WERI-Rb-1 (cell line): ENCODE results near the gene OXSR1.
"Not testable (repeated sequence)": the region's sequence is repeated elsewhere in the genome, so short reads cannot be mapped to it uniquely, and the experiment has no call there.

Experiments used
- DNase-seq: peaks from one replicate; pipeline ENCODE4 v3.0.0-alpha.2; 2020
- H3K27ac ChIP-seq: fragments of 250-450 bp; sonication (Bioruptor Pico); 2 replicates; pipeline ENCODE4 v1.5.1; 2020; ENCODE audit warnings: mild to moderate bottlenecking, moderate library complexity
- H3K27me3 ChIP-seq: fragments of 250-450 bp; sonication (Bioruptor Pico); 2 replicates; pipeline ENCODE4 v1.5.1; 2021; ENCODE audit warnings: mild to moderate bottlenecking, low read depth, moderate library complexity; ENCODE audit not compliant: insufficient read depth, severe bottlenecking
- H3K36me3 ChIP-seq: fragments of 250-450 bp; sonication (Bioruptor Pico); 2 replicates; pipeline ENCODE4 v1.5.1; 2020; ENCODE audit warnings: mild to moderate bottlenecking, moderate library complexity
- H3K4me3 ChIP-seq: 2 replicates; pipeline ENCODE4 v1.5.1; 2011; ENCODE audit warnings: low read depth, mild to moderate bottlenecking, control low read depth, low read length
- H3K9me3 ChIP-seq: fragments of 250-450 bp; sonication (Bioruptor Pico); 2 replicates; pipeline ENCODE4 v1.5.1; 2021; ENCODE audit warnings: mild to moderate bottlenecking, moderate library complexity; ENCODE audit not compliant: severe bottlenecking
- CTCF ChIP-seq: IDR thresholded peaks from 2 replicates; pipeline ENCODE4 v1.5.1; 2011; ENCODE audit warnings: low read depth, mild to moderate bottlenecking, control low read depth, inconsistent platforms, low read length

OXSR1 gene

GRCh38 chr3:38229036-38229435, 63.7 kb downstream of the OXSR1 start:
- peaks cover 24% of the 10 kb centered on the region for H3K36me3 ChIP-seq

GRCh38 chr3:38232701-38233100, 67.4 kb downstream of the OXSR1 start:
- peaks cover 13% of the 10 kb centered on the region for H3K36me3 ChIP-seq
- DNase-seq: no peak
- H3K9me3 ChIP-seq: no peaks in the 10 kb centered on the region
- TF ChIP-seq CTCF: no peak
- no peaks in the 10 kb centered on the region for H3K27me3 ChIP-seq
- H3K4me3 ChIP-seq: no peak overlapping the region
- no peak overlapping the region for H3K27ac ChIP-seq

More at GRCh38 chr3:38229036-38229435, 63.7 kb downstream of the OXSR1 start:
- no peaks in the 10 kb centered on the region for H3K27me3 ChIP-seq
- no peaks in the 10 kb centered on the region for H3K9me3 ChIP-seq
- TF ChIP-seq CTCF: no peak
- no peak overlapping the region for H3K27ac ChIP-seq
- no peak for DNase-seq
- H3K4me3 ChIP-seq: no peak overlapping the region

GRCh38 chr3:38235466-38235865, 70.1 kb downstream of the OXSR1 start:
- H3K27me3 ChIP-seq: no peaks in the 10 kb centered on the region
- peaks cover 8% of the 10 kb centered on the region for H3K36me3 ChIP-seq
- H3K9me3 ChIP-seq: no peaks in the 10 kb centered on the region
- no peak overlapping the region for H3K27ac ChIP-seq
- no peak for TF ChIP-seq CTCF
- no peak for DNase-seq
- H3K4me3 ChIP-seq: no peak overlapping the region

- Histone ChIP-seq H3K4me3 (no peak overlapping the region), H3K27ac (no peak overlapping the region), H3K27me3 (no peaks in the 10 kb centered on the region), H3K36me3 (peaks cover 3% of the 10 kb centered on the region; the same call in 1 of the 2 replicates), H3K9me3 (no peaks in the 10 kb centered on the region)
- no peak for TF ChIP-seq CTCF
- DNase-seq: no peak
Measured at GRCh38 chr3:38238416-38239008, 73.2 kb downstream of the OXSR1 start.

- H3K27me3 ChIP-seq, H3K27ac ChIP-seq, H3K9me3 ChIP-seq, DNase-seq, H3K36me3 ChIP-seq, H3K4me3 ChIP-seq: not testable (repeated sequence)
Measured at GRCh38 chr3:38242812-38243211, 77.5 kb downstream of the OXSR1 start.

GRCh38 chr3:38245930-38246329, 80.6 kb downstream of the OXSR1 start:
- Histone ChIP-seq H3K27me3 (no peaks in the 10 kb centered on the region), H3K9me3 (no peaks in the 10 kb centered on the region), H3K27ac (no peak overlapping the region), H3K4me3 (no peak overlapping the region), H3K36me3 (peaks cover 13% of the 10 kb centered on the region)
- no peak for DNase-seq
- TF ChIP-seq CTCF: no peak
